HEK293 (cell line): ENCODE data around the gene APPBP2.

Experiments used
- CTCF ChIA-PET: fragments of 350-600 bp; formaldehyde crosslinking; extraction: SDS; loops from one replicate; lab custom pipeline; 2021; ENCODE audit warnings: antibody characterized with exemption; lab: Yijun Ruan, JAX
- POLR2A ChIA-PET: fragments of 300-600 bp; formaldehyde crosslinking; extraction: SDS; loops from one replicate; lab custom pipeline; 2020; ENCODE audit warnings: antibody characterized with exemption, inconsistent platforms; lab: Yijun Ruan, JAX
- H3K27ac ChIP-seq: fragments of 200-500 bp; sonication (Bioruptor generic); 2 replicates; pipeline ENCODE4 v1.5.1; 2014; ENCODE audit warnings: low read depth, low read length, control low read depth, inconsistent platforms; ENCODE audit errors: extremely low read depth
- H3K36me3 ChIP-seq, 2 experiments: fragments of 200-500 bp in 1 of 2; sonication (Bioruptor generic) in 1 of 2; 1 replicate in 1 of 2; 2 replicates in 1 of 2; pipeline ENCODE4 v1.5.1; 2014 to 2017; ENCODE audit warnings: inconsistent platforms in 2 of 2, low read length in 2 of 2; ENCODE audit not compliant: control insufficient read depth in 2 of 2, insufficient read depth in 1 of 2
- H3K4me1 ChIP-seq: fragments of 200-500 bp; sonication (Bioruptor generic); 2 replicates; pipeline ENCODE4 v1.5.1; 2014; ENCODE audit warnings: mild to moderate bottlenecking, low read length, inconsistent platforms; ENCODE audit not compliant: control insufficient read depth, insufficient read depth
- H3K4me3 ChIP-seq: 2 replicates; pipeline ENCODE4 v1.5.1; 2011; ENCODE audit warnings: low read depth, mild to moderate bottlenecking, control low read depth, low read length, moderate library complexity
- H3K9me3 ChIP-seq: fragments of 200-500 bp; sonication (Bioruptor generic); 2 replicates; pipeline ENCODE4 v1.5.1; 2014; ENCODE audit warnings: low read depth, low read length, inconsistent platforms; ENCODE audit not compliant: control insufficient read depth, insufficient read depth
- BCL11A ChIP-seq: fragments of 450-650 bp; formaldehyde crosslinking; IDR thresholded peaks from 2 replicates; pipeline ENCODE4 v1.5.1; 2016; ENCODE audit warnings: low read depth, missing biosample characterization, missing genetic modification characterization
- BCL11B ChIP-seq: fragments of 450-650 bp; formaldehyde crosslinking; IDR thresholded peaks from 2 replicates; pipeline ENCODE4 v1.5.1; 2016; ENCODE audit warnings: low read depth, missing biosample characterization, missing genetic modification characterization
- IKZF3 ChIP-seq: fragments of 450-650 bp; IDR thresholded peaks from 2 replicates; pipeline ENCODE4 v1.5.0; 2018; ENCODE audit warnings: missing biosample characterization, mild to moderate bottlenecking, missing genetic modification characterization, moderate library complexity
- REPIN1 ChIP-seq: fragments of 450-650 bp; formaldehyde crosslinking; IDR thresholded peaks from 2 replicates; pipeline ENCODE4 v1.5.1; 2017; ENCODE audit warnings: missing biosample characterization, missing genetic modification characterization, low read depth
- SALL2 ChIP-seq: fragments of 450-650 bp; formaldehyde crosslinking; IDR thresholded peaks from 2 replicates; pipeline ENCODE4 v1.5.0; 2017; ENCODE audit warnings: missing biosample characterization, mild to moderate bottlenecking, missing genetic modification characterization, borderline replicate concordance
- SCRT1 ChIP-seq: fragments of 450-650 bp; formaldehyde crosslinking; IDR thresholded peaks from 2 replicates; pipeline ENCODE4 v1.5.1; 2016; ENCODE audit warnings: missing biosample characterization, missing genetic modification characterization, borderline replicate concordance
- SETDB1 ChIP-seq: IDR thresholded peaks from one replicate; pipeline ENCODE4 v1.6.1; 2017; ENCODE audit warnings: mild to moderate bottlenecking, low read length, moderate library complexity, mixed read lengths; ENCODE audit not compliant: insufficient read length
- TCF7L2 ChIP-seq: IDR thresholded peaks from 2 replicates; pipeline ENCODE4 v1.6.1; 2011; ENCODE audit warnings: low read depth, mild to moderate bottlenecking, inconsistent platforms, low read length, moderate library complexity, borderline replicate concordance
- ZFP41 ChIP-seq: fragments of 450-650 bp; formaldehyde crosslinking; IDR thresholded peaks from 2 replicates; pipeline ENCODE4 v1.5.1; 2016; ENCODE audit warnings: missing biosample characterization, missing genetic modification characterization, borderline replicate concordance
- ZNF16 ChIP-seq: fragments of 450-650 bp; formaldehyde crosslinking; IDR thresholded peaks from 2 replicates; pipeline ENCODE4 v1.5.1; 2016; ENCODE audit warnings: low read depth, missing biosample characterization, missing genetic modification characterization
- ZNF266 ChIP-seq: fragments of 450-650 bp; formaldehyde crosslinking; IDR thresholded peaks from 2 replicates; pipeline ENCODE4 v1.5.1; 2016; ENCODE audit warnings: missing biosample characterization, missing genetic modification characterization, low read depth
- ZNF423 ChIP-seq: fragments of 450-650 bp; formaldehyde crosslinking; IDR thresholded peaks from 2 replicates; pipeline ENCODE4 v1.5.1; 2016; ENCODE audit warnings: missing biosample characterization, missing genetic modification characterization
- ZNF48 ChIP-seq: fragments of 450-650 bp; formaldehyde crosslinking; IDR thresholded peaks from 2 replicates; pipeline ENCODE4 v1.5.1; 2016; ENCODE audit warnings: missing biosample characterization, missing genetic modification characterization
- ZNF600 ChIP-seq: fragments of 450-650 bp; formaldehyde crosslinking; IDR thresholded peaks from 2 replicates; pipeline ENCODE4 v1.5.1; 2016; ENCODE audit warnings: missing biosample characterization, missing genetic modification characterization
- ZNF660 ChIP-seq: fragments of 450-650 bp; IDR thresholded peaks from 2 replicates; pipeline ENCODE4 v1.5.1; 2018; ENCODE audit warnings: missing biosample characterization, mild to moderate bottlenecking, missing genetic modification characterization
- ZNF830 ChIP-seq: fragments of 450-650 bp; IDR thresholded peaks from 2 replicates; pipeline ENCODE4 v1.5.0; 2018; ENCODE audit warnings: missing biosample characterization, missing genetic modification characterization, low read depth, mild to moderate bottlenecking, moderate library complexity
- TF ChIP-seq, protein P1 (sequence below): fragments of 450-650 bp; formaldehyde crosslinking; IDR thresholded peaks from 2 replicates; pipeline ENCODE4 v1.5.1; 2017; ENCODE audit warnings: missing biosample characterization, missing genetic modification characterization
- TF ChIP-seq, protein P2 (sequence below): fragments of 450-650 bp; formaldehyde crosslinking; IDR thresholded peaks from 2 replicates; pipeline ENCODE4 v1.5.1; 2016; ENCODE audit warnings: missing biosample characterization, missing genetic modification characterization
- TF ChIP-seq, protein P3 (sequence below): fragments of 450-650 bp; formaldehyde crosslinking; IDR thresholded peaks from 2 replicates; pipeline ENCODE4; 2016; ENCODE audit warnings: missing biosample characterization, missing genetic modification characterization
- TF ChIP-seq, protein P4 (sequence below): fragments of 450-650 bp; formaldehyde crosslinking; IDR thresholded peaks from 2 replicates; pipeline ENCODE4 v1.5.1; 2016; ENCODE audit warnings: missing biosample characterization, missing genetic modification characterization
- TF ChIP-seq, protein P5 (sequence below): fragments of 450-650 bp; formaldehyde crosslinking; IDR thresholded peaks from 2 replicates; pipeline ENCODE4 v1.5.1; 2016; ENCODE audit warnings: missing biosample characterization, missing genetic modification characterization, low read depth
- TF ChIP-seq, protein P6 (sequence below): fragments of 450-650 bp; formaldehyde crosslinking; IDR thresholded peaks from 2 replicates; pipeline ENCODE4 v1.5.1; 2016; ENCODE audit warnings: missing biosample characterization, missing genetic modification characterization

Gene APPBP2

DNA sequence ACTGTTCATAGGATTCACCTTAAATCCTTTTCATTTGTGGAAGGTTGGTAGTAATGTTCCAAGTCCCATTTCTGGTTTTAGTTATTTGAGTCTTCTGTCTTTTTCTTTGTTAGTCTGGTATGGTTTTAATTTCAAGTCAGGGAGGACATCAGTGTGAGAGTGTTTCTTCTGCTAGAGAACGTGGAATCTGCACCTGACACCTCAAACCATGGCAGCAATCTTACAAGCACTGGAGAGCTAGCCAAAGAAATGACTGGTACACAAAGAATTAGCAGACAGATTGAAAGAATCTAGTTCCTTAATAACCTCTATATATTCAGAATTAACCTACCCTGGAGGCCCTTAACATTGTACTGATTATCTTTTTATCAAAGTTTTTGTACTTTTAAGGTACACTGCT is 53.6 kb downstream of the APPBP2 start:
- CTCF ChIA-PET: no interaction called here
- no peaks in the 10 kb centered on the region; the same call in 1 of the 2 replicates for H3K9me3 ChIP-seq

DNA sequence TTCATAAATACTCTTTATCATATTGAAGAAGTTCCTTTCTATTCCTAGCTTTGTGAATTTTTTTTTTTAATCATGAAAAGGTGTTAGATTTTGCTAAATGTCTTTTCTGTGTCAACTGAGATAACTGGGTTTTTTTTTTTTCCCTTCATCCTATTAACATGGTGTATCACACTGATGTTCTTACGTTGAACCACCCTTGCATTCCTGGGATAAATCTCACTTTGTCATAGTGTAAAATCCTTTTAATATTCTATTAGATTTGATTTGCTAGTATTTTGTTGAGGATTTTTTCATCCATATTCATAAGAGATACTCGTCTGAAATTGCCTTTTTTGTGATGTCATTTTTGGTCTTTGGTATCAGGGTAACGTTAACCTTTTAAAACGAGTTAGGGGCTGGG is 54.6 kb downstream of the APPBP2 start:
- ChIA-PET CTCF (no interaction called here), POLR2A (no interaction called here)
- Histone ChIP-seq H3K36me3 (peaks cover 27 to 42% of the 10 kb centered on the region in 2 experiments), H3K4me1 (no peaks in the 10 kb centered on the region; the same call in 1 of the 2 replicates), H3K27ac (no peak overlapping the region), H3K9me3 (no peaks in the 10 kb centered on the region; the same call in 1 of the 2 replicates), H3K4me3 (no peak overlapping the region)
- no peak for TF ChIP-seq ZNF423 (tag by site-specific recombination)
- TF ChIP-seq, protein P1, sequence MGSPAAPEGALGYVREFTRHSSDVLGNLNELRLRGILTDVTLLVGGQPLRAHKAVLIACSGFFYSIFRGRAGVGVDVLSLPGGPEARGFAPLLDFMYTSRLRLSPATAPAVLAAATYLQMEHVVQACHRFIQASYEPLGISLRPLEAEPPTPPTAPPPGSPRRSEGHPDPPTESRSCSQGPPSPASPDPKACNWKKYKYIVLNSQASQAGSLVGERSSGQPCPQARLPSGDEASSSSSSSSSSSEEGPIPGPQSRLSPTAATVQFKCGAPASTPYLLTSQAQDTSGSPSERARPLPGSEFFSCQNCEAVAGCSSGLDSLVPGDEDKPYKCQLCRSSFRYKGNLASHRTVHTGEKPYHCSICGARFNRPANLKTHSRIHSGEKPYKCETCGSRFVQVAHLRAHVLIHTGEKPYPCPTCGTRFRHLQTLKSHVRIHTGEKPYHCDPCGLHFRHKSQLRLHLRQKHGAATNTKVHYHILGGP: no peak

More for the DNA sequence above, 53.6 kb downstream of the APPBP2 start:
- no peaks in the 10 kb centered on the region; the same call in 1 of the 2 replicates for H3K4me1 ChIP-seq
- POLR2A ChIA-PET: no interaction called here
- TF ChIP-seq SALL2 (tag by site-specific recombination) (no peak), TCF7L2 (no peak), ZNF16 (no peak), REPIN1 (tag by site-specific recombination) (no peak), BCL11A (tag by site-specific recombination) (no peak), ZNF266 (no peak), ZNF48 (tag by site-specific recombination) (no peak)
- TF ChIP-seq, protein P2, sequence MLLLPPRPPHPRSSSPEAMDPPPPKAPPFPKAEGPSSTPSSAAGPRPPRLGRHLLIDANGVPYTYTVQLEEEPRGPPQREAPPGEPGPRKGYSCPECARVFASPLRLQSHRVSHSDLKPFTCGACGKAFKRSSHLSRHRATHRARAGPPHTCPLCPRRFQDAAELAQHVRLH: no peak
- TF ChIP-seq, protein P3, sequence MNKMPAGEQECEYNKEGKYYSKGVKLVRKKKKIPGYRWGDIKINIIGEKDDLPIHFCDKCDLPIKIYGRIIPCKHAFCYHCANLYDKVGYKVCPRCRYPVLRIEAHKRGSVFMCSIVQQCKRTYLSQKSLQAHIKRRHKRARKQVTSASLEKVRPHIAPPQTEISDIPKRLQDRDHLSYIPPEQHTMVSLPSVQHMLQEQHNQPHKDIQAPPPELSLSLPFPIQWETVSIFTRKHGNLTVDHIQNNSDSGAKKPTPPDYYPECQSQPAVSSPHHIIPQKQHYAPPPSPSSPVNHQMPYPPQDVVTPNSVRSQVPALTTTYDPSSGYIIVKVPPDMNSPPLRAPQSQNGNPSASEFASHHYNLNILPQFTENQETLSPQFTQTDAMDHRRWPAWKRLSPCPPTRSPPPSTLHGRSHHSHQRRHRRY (tag by site-specific recombination): no peak
- TF ChIP-seq, protein P4, sequence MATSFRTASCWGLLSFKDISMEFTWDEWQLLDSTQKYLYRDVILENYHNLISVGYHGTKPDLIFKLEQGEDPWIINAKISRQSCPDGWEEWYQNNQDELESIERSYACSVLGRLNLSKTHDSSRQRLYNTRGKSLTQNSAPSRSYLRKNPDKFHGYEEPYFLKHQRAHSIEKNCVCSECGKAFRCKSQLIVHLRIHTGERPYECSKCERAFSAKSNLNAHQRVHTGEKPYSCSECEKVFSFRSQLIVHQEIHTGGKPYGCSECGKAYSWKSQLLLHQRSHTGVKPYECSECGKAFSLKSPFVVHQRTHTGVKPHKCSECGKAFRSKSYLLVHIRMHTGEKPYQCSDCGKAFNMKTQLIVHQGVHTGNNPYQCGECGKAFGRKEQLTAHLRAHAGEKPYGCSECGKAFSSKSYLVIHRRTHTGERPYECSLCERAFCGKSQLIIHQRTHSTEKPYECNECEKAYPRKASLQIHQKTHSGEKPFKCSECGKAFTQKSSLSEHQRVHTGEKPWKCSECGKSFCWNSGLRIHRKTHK: no peak
- TF ChIP-seq, protein P5, sequence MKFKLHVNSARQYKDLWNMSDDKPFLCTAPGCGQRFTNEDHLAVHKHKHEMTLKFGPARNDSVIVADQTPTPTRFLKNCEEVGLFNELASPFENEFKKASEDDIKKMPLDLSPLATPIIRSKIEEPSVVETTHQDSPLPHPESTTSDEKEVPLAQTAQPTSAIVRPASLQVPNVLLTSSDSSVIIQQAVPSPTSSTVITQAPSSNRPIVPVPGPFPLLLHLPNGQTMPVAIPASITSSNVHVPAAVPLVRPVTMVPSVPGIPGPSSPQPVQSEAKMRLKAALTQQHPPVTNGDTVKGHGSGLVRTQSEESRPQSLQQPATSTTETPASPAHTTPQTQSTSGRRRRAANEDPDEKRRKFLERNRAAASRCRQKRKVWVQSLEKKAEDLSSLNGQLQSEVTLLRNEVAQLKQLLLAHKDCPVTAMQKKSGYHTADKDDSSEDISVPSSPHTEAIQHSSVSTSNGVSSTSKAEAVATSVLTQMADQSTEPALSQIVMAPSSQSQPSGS (tag by site-specific recombination): no peak
- H3K27ac ChIP-seq: no peak overlapping the region
- H3K4me3 ChIP-seq: no peak overlapping the region
- peaks cover 30 to 45% of the 10 kb centered on the region in 2 experiments for H3K36me3 ChIP-seq

DNA sequence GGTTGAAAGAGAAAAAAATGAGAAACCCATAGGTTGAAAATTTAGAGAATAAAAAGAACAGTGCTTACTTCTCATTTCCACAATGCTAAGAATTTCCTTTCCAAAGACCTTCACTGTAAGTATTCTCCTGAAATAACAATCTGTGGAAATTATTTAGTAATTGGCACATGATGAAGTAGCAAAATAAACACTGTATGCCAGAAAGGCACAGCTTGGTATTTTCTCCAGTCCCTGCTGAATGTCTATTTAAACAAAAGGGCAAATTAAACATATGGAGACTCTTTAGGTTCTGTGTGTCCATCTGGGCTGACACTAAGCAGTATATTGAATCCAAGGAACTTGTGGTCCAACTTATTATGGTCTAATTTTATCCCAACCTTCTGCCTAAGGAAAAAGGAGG is 57.7 kb downstream of the APPBP2 start:
- CTCF ChIA-PET: interaction anchor here (0.7 kb wide), 1 partner anchor 12 kb away, joined by 4 read pairs; no protein-coding TSS in a partner anchor
- Histone ChIP-seq H3K9me3 (no peaks in the 10 kb centered on the region; the same call in none of the 2 replicates), H3K36me3 (peaks cover 47 to 50% of the 10 kb centered on the region in 2 experiments), H3K27ac (no peak overlapping the region), H3K4me1 (no peaks in the 10 kb centered on the region; the same call in 1 of the 2 replicates), H3K4me3 (no peak overlapping the region)
- POLR2A ChIA-PET: no interaction called here
- no peak for TF ChIP-seq IKZF3
- no peak for TF ChIP-seq SCRT1
- TF ChIP-seq ZFP41 (tag by site-specific recombination): no peak
- TF ChIP-seq, protein P6, sequence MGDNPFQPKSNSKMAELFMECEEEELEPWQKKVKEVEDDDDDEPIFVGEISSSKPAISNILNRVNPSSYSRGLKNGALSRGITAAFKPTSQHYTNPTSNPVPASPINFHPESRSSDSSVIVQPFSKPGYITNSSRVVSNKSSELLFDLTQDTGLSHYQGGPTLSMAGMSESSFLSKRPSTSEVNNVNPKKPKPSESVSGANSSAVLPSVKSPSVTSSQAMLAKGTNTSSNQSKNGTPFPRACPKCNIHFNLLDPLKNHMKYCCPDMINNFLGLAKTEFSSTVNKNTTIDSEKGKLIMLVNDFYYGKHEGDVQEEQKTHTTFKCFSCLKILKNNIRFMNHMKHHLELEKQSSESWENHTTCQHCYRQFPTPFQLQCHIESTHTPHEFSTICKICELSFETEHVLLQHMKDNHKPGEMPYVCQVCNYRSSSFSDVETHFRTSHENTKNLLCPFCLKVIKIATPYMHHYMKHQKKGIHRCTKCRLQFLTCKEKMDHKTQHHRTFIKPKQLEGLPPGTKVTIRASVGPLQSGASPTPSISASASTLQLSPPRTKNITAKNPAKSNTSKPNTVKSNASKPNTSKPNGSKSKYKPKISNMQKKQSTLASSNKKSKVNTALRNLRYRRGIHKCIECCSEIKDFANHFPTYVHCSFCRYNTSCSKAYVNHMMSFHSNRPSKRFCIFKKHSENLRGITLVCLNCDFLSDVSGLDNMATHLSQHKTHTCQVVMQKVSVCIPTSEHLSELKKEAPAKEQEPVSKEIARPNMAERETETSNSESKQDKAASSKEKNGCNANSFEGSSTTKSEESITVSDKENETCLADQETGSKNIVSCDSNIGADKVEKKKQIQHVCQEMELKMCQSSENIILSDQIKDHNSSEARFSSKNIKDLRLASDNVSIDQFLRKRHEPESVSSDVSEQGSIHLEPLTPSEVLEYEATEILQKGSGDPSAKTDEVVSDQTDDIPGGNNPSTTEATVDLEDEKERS: no peak
- no peak for TF ChIP-seq ZNF600 (tag by site-specific recombination)
- no peak for TF ChIP-seq SETDB1
- no peak for TF ChIP-seq ZNF830 (tag by site-specific recombination)
- no peak for TF ChIP-seq BCL11B (tag by site-specific recombination)
- no peak for TF ChIP-seq ZNF660 (tag by site-specific recombination)
